ENCODE data around the gene INTS15. TPM values are rescaled to one million over a fixed set of nuclear protein-coding genes. Genes with fewer than 3 reads are reported as not detected.

INTS15 gene
- total RNA-seq, 1 experiment from 2014 or later = 35.0 TPM

- no peak overlapping the region for H3K4me3 Mint-ChIP-seq (ENCODE audit: low read depth, unreplicated experiment)
- H3K9me3 Mint-ChIP-seq (ENCODE audit: low read depth, unreplicated experiment) = no peaks in the 10 kb centered on the region
- H3K4me1 Mint-ChIP-seq (ENCODE audit: low read depth, unreplicated experiment) = peaks cover 1% of the 10 kb centered on the region
- no peaks in the 10 kb centered on the region for H3K27me3 Mint-ChIP-seq (ENCODE audit: unreplicated experiment)
- CTCF ChIA-PET = no interaction called here
- H3K27ac Mint-ChIP-seq (ENCODE audit: unreplicated experiment) = no peak overlapping the region
- peaks cover 16% of the 10 kb centered on the region for H3K36me3 Mint-ChIP-seq (ENCODE audit: insufficient read depth, unreplicated experiment)
- intact Hi-C loops (cut with micrococcal nuclease; ENCODE audit: unreplicated experiment) = no loop called here
- BruUV-seq (replicated peaks) = no TSS peak
- TF ChIP-seq CTCF (IDR thresholded peaks at IDR 0.05; ENCODE audit: unreplicated experiment) = no peak
- DNase-seq = no peak
Observed at GRCh38 chr7:6621195-6622133, 31.6 kb downstream of the INTS15 start.

DNA sequence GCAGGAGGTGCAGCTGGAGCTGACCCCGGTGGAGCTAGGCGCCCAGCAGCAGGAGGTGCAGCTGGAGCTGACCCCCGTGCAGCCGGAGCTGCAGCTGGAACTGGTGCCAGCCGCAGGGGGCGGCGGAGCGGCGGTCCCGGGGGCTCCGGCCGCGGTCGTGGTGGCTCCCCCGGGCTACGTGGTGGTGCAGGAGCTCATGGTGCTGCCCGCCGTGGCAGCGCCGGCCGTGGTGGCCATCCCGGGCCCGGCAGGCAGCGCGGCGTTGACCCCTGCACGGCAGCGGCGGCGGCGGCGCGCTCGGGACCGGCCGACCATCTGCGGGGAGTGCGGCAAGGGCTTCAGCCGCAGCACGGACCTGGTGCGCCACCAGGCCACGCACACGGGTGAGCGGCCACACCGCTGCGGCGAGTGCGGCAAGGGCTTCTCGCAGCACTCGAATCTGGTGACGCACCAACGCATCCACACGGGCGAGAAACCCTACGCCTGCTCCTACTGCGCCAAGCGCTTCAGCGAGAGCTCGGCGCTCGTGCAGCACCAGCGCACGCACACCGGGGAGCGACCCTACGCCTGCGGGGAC lies 32.4 kb downstream of the INTS15 start:
- no peaks in the 10 kb centered on the region for H3K27me3 Mint-ChIP-seq (ENCODE audit: unreplicated experiment)
- intact Hi-C loops (cut with micrococcal nuclease; ENCODE audit: unreplicated experiment) = no loop called here
- no peak for TF ChIP-seq CTCF (IDR thresholded peaks at IDR 0.05; ENCODE audit: unreplicated experiment)
- no peak overlapping the region for H3K4me3 Mint-ChIP-seq (ENCODE audit: low read depth, unreplicated experiment)
- H3K4me1 Mint-ChIP-seq (ENCODE audit: low read depth, unreplicated experiment) = no peaks in the 10 kb centered on the region
- H3K27ac Mint-ChIP-seq (ENCODE audit: unreplicated experiment) = no peak overlapping the region
- no TSS peak for BruUV-seq (replicated peaks)
- no peak for DNase-seq
- CTCF ChIA-PET = no interaction called here
- no peaks in the 10 kb centered on the region for H3K9me3 Mint-ChIP-seq (ENCODE audit: low read depth, unreplicated experiment)
- H3K36me3 Mint-ChIP-seq (ENCODE audit: insufficient read depth, unreplicated experiment) = peaks cover 15% of the 10 kb centered on the region

GRCh38 chr7:6623589-6624245 lies 33.9 kb downstream of the INTS15 start:
- H3K36me3 Mint-ChIP-seq (ENCODE audit: insufficient read depth, unreplicated experiment) = peaks cover 8% of the 10 kb centered on the region
- no peak for DNase-seq
- H3K4me3 Mint-ChIP-seq (ENCODE audit: low read depth, unreplicated experiment) = no peak overlapping the region
- H3K27ac Mint-ChIP-seq (ENCODE audit: unreplicated experiment) = no peak overlapping the region
- no peak for TF ChIP-seq CTCF (IDR thresholded peaks at IDR 0.05; ENCODE audit: unreplicated experiment)
- H3K9me3 Mint-ChIP-seq (ENCODE audit: low read depth, unreplicated experiment) = no peaks in the 10 kb centered on the region
- CTCF ChIA-PET = no interaction called here
- intact Hi-C loops (cut with micrococcal nuclease; ENCODE audit: unreplicated experiment) = no loop called here
- no peaks in the 10 kb centered on the region for H3K27me3 Mint-ChIP-seq (ENCODE audit: unreplicated experiment)
- H3K4me1 Mint-ChIP-seq (ENCODE audit: low read depth, unreplicated experiment) = no peaks in the 10 kb centered on the region
- BruUV-seq (replicated peaks) = no TSS peak

DNA sequence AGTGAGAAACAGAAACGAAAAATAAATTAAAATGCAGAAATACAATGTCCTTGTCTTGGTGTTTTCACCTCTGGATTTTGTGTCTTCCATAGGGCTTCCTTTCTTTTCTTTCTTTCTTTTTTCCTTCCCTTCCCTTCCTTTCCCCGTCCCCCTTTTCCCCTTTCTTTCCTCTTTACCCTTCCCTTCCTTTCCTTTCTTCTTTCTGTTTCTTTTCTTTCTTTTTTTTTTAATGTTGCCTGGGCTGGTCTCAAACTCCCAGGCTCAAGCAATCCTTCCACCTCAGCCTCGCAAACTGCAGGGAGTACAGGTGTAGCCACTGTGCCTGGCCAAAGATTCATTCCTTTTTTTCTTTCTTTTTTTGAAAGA lies 34.4 kb downstream of the INTS15 start:
- intact Hi-C loops (cut with micrococcal nuclease; ENCODE audit: unreplicated experiment) = no loop called here
- TF ChIP-seq CTCF (IDR thresholded peaks at IDR 0.05; ENCODE audit: unreplicated experiment) = no peak
- no peak overlapping the region for H3K4me3 Mint-ChIP-seq (ENCODE audit: low read depth, unreplicated experiment)
- no peak overlapping the region for H3K27ac Mint-ChIP-seq (ENCODE audit: unreplicated experiment)
- no peaks in the 10 kb centered on the region for H3K27me3 Mint-ChIP-seq (ENCODE audit: unreplicated experiment)
- no peaks in the 10 kb centered on the region for H3K4me1 Mint-ChIP-seq (ENCODE audit: low read depth, unreplicated experiment)
- no TSS peak for BruUV-seq (replicated peaks)
- no peak for DNase-seq
- peaks cover 8% of the 10 kb centered on the region for H3K36me3 Mint-ChIP-seq (ENCODE audit: insufficient read depth, unreplicated experiment)
- H3K9me3 Mint-ChIP-seq (ENCODE audit: low read depth, unreplicated experiment) = no peaks in the 10 kb centered on the region
- CTCF ChIA-PET = no interaction called here

Measured in Calu3 (cell line).